Measurements from ENCODE around the gene EMC6.

The EMC6 gene

DNA sequence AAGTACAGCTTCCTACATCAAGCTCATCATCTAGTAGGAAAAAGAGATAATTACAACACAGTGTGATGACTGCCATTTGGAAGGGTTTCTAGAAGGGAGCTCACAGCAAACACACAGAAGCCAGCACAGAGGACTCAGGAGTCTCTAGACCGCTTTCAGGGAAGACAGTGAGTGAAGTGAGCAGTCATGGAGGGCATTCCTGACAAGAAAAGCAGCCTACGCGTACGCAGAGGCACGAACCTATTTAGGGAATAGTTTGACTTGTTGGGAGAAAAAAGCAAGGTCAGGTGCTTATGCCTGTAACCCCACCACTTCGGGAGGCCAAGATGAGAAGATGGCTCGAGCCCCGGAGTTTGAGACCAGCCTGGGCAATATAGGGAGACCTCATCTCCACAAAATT, 46.7 kb downstream of the EMC6 start:
- no peak for DNase-seq

DNA sequence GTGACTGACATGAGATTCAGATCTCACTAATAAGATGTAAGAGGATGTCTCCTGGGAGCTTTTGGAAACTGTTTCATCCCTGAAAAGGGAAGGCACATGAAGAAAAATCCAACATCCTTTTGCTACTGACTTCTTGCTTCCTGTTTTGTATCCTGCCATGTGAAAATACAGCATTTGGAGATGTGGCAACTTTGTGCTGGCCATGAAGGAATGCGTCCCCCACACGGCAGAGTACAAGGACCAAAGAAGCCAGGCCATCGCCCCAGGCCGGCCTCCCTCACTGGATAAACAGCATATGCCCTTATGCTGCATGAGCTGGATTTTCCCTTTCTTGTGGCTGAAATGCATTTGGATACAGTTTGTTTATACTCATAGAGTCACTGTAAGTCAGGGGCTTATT, 49.6 kb downstream of the EMC6 start:
- no peak for DNase-seq

DNA sequence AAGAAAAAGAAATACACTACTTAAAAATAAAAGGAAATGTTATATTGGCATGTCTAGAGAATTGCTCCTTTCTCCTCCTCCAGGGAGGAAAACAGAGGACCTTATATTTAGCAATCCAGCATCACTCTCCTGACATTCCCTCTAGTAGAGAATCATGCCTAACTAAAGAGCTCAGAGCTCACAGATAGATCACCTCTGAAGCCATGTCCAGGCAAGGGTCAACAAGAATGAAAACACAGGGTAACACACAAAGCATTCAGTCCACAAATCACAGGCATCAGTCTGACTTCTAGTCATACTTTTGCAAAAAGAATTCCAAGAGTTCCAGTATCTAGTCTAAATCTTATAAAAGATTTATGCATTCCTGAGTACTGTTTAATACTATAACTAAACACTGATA, 50.7 kb downstream of the EMC6 start:
- DNase-seq: no peak
